Suppressor macrophage treated with lipopolysaccharide for 4 hours (primary cell): Measurements from ENCODE around the gene PCNX2.

Experiments used
- DNase-seq: peaks from one replicate; pipeline ENCODE4 v3.0.0-alpha.2; 2020

PCNX2 gene

DNA sequence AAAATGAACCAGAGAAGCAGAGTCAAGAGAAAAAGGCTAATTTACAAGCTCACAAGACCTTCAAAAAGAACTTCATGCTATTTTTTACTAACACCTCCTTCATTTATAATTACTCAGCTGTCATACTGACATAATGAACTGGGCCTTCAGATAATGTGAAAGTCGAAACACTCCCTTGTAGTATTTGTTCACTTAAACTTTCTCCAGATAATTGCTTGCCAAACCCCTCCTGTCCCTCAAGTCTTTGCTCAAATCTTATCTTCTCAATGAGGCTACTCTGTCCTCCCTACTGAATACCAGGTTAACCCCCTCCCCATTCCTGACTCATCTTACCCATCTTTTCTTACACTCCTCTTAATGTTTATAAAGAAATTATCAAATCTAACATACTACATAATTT lies 20.9 kb upstream of the PCNX2 start:
- no peak for DNase-seq

DNA sequence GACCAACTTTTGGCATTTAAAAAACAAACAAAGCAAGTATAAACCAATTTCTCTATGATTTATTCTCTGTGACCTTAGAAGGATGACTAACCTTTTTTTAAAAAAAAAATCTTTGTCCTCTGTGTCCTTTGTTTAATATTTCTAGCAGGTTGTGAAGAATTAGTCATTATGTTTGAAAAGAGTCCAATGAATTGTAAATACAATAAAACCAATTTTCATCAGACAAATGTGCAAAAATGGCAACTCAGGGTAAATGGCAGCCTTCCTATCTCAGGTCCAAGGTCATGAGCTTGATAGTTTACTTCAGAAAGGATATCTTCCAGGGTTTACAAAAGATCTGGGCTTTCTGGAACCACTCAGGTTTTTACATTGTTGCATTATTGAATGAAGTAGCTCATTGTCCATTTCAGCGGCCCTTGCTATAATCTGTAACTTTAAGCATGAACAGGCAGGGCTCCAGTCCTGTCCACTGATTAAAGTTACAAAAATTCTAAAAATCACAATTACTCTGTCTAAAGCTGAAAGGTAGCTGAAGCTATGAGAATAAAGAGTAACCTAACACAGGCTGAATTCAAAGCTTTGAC lies 20.3 kb upstream of the PCNX2 start:
- no peak for DNase-seq

DNA sequence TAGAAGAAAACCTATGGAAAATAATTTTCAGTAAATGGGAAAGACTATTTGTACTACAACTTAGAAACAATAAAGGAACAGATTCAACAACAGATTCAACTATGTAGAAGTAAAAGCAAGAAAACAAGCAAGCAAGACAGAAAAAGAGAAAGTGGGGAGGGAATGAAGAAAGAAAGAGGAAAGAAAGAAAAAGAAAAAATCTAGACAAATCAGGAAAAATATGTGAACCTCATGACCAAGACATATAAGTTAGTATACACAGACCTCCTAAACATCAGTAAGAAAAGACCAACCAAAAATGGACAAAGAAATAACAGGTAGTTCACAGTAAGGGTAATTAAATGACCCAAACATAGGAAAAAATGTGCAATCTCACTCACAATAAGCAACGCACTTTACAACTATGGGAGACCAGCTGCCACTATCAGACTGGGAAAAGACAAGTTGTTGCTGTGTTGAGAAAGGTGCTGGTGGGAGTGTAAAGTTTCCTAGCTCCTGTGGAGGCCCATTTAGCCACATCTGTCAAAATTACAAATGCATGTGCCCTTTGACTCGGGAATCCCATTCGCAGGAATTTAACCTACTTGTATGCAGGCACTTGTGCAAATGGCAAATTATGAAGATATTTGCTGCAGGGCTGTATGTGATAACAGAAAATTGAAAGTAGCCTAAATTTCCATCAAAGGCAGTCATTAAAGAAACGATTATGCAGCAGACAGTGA lies 18.1 kb upstream of the PCNX2 start:
- no peak for DNase-seq

DNA sequence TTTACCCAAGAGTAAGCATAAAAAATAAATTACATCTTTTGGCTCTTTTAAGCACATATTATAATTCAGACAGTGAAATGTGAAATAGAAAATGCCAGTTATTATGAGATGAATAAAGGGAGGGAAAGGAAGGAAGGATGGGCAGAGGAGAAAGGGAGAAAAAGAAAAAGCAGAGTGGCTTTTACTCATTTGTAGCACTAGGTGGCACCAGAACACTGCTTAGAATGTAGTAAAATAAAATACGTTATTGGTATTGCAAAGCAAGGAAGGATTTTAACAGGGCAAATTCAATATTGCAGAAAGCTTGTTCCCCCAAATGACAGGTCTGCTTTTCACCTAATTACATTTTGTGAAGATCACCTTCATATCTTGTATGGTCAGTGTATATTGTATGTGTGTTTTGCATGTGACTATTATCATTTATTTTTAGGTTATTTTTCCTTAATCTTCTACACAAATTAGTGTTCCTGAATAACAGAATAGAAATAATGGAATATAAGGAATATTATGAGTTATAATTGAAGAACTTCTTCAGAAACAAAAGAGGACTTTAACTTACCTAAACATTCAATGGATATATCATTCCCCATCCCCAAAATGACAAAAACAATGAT lies 9.1 kb upstream of the PCNX2 start:
- DNase-seq, result peak; percentile 62

DNA sequence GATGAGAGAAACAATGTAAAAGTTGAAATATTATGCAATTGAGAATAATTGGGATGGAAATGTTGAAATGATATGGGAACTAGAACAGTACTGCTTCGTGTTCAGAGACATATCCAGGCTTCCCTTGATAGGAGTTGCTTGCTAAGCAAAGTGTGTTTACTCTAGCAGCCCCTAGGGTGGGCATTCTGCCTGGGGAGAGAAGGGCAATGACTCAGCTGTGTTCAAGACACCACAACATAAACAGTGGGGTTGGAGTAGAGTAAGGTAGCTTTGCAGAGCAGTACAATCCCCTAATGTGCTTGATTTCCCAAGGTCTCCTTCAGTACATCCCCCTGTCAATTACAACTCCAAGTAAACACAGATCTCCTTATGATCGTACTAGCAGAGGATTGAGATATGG lies 4.8 kb upstream of the PCNX2 start:
- DNase-seq, result no peak

DNA sequence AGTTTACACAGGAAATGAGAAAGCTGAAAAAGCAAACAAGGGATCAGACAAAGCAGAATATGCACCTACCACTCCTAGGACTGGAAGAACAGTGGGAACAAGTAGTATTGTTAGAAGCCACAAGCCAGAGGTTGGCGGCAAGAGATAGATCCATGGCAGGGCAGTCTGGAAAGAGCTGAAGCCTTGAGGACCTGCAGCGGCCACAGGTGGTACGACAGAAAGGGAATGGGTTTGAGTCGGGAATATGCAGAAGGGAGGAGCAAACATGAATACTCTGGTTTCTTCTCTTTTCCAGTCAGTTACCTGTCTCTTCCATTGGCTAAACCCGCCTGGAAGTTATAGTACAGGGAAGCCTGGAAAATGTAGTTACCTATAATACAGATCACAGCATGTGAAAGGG lies 3.9 kb upstream of the PCNX2 start:
- DNase-seq, result no peak

DNA sequence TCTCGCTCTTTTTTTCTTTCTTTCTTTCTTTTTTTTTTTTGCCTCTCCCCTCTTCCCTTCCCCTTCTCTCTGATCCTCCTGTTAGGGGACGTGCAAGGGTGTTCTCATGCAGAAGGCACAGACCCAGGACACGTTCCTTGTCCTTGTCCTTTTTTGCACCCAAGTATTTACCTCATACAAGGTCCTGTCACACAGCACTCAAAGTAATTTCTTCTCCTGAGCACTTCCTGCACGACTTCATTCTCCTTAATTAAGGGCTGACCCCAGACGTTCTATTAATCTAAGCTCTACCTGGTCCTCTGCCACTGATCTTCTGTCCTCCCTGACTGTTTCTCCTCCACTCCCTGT lies 424 bp upstream of the PCNX2 start:
- no peak for DNase-seq

DNA sequence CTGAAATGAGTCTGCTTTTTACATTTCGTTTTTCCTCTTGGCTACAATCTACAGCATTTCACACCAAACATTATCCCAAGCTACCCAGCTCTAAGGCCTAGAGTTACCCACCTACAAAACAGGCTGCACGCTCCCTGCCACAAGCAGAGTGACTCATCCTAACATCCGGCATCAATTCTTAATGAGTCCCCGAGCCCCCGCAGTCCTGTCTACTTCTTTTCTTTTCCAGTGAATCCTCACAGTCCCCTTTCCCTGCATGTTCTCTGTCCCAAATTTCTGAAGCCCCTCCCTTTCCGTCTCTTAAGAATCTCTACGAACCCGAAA lies 650 bp downstream of the PCNX2 start:
- DNase-seq, result peak; percentile 43

DNA sequence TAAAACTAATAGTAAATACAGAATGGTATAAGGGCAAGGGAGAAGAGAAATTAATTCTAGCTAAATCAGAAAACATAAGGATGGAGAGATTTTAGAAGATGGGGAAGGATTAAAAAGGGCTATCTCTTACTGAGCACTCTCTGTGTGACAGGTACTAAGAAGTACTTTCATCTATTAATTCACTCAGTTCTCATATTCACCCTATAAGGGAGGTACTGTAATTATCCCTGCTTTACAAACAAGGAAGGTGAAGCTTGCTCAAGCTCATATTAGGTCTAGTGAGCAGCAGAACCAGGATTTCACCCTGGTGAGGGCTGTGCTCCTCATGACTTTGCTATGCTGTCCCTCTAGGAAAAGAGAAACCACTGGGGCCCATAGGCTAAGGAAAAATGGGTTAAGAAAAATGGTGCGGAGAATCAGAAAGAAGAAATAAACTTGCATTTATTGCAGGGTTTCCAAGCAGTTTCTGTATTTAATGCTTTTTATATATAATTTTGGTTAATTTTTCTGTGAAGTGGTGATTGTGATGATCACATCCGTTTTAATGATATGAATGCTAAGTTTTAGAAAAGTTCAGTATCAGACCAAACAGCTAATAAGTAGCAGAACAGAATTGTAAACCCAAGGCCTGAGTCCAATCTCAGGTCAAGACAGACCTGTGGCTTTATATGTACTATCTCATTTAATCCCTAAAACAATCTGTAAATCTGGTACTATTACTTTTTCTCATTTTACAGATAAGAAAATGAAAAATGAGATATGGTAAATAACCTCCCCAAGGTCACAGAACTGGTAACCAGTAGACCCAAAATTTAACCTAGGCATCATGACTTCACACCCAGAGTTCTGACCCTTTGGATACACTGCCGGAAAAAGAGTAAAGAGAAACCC lies 1.7 kb downstream of the PCNX2 start:
- DNase-seq, result no peak

DNA sequence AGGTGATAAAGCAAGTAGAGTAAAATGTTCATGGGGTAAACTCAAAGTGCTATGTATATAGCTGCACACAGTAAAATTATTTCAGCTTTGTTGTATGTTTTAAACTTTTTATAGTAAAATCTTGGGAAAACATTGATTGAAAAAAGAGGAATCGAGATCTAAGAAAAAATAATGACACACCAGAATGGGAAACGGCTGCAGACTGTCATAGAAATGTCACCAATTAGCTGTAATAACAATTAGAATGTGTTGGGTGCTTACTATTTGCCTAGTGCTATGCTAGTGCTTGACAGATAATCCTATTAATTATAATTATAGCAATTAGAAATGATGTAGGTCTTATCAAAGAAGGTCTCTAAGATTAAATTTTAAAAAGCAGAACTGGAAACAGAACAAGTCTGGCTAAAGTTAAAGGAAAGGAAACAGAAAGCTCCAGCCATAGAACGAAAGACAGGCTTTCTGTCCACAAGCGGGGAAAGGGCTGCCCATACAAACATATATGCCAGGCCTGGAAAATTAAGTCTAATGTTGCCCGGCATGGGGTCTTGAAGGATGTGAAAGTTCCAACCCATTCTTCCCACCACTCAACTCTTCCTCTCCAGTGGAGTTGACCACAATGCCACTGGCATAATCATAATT lies 5.0 kb downstream of the PCNX2 start:
- peak; percentile 73 for DNase-seq

DNA sequence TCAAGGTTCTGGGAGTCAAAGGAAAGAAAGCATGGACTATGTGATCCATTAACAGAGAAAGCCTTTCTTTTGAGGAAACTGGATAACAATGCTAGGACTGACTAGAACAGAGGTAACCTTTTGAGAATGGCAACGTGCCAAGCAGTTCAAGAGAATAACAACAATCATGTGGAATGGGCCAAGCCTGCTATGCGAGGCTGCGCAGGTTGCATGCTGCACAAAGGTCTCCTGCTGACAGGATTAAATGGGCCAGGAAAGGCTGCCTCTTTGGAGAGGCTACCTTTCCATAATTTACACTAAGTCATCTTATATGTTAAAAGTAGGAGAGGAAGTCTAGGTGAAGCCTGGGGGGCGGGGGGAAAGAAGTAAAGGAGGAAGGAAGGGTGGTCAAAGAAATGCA lies 5.8 kb downstream of the PCNX2 start:
- no peak for DNase-seq

DNA sequence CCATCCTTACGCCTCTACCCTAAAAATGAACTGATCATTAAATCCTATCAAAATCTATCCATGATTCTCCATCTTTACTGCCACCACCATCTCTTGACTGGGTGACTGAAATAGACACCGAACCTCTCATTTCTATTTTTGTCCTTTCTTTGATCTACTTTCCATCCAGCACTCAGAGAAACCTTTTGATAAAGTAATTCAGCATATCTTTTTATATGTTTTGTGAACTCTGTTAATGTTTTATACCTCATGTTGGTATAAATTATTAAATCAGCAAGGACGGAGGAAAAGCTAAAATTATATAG lies 13.0 kb downstream of the PCNX2 start:
- no peak for DNase-seq

DNA sequence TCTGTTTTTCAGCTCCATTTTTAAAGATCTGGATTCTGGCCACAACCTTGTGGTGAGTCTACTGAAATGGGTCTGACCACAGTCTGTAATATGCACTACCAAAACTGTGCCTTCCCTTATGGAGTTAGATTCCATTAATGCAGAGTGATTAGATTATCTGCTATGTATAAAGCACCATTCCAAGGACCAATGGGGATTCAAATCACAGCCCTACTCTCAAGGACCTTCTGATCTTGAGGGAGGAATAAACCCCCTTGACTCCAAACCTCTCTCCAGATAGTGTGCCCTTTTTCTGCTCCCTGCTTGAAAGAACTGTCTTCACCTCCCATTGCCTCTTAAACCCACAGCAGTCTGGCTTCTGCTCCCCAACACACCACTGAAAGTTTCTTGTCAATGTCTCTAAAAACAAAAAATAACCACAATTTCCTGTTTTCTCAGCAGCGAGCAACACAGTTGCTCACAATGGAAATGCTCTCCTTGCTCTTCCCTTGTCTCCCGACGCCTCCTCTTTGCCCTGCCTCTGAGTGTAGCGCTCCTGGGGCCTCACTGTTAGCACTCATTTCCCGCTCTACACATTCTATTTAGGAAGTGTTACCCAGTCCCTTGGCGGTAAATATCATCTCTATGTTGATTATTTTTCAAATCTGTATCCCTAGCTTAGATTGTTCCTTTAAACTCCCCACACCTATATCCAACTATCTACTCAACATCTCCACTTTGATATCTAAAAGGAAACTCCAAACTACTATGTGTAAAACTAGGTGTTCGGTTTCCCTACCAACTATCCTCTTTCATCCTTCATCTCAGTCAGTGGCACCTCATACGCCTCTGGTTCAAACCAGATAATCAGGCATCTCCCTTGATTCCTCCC lies 13.6 kb downstream of the PCNX2 start:
- peak; percentile 54 for DNase-seq

DNA sequence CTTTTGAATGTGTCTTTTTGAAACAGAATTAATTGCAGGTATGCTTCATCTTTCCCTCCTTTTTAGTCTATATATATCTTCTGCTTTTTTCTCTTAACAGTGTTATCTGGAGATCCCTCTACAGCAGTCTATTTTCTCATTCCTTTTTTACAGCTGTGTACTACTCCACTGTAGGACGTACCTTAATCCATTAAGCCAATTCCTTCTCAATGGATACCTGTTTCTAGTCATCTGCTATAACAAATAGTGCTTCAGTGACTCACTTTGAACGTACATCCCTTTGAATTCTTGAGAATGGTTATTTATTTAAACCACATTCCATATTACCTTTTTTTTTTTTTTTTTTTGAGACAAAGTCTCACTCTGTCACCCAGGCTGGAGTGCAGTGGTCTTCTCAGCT lies 15.6 kb downstream of the PCNX2 start:
- no peak for DNase-seq

DNA sequence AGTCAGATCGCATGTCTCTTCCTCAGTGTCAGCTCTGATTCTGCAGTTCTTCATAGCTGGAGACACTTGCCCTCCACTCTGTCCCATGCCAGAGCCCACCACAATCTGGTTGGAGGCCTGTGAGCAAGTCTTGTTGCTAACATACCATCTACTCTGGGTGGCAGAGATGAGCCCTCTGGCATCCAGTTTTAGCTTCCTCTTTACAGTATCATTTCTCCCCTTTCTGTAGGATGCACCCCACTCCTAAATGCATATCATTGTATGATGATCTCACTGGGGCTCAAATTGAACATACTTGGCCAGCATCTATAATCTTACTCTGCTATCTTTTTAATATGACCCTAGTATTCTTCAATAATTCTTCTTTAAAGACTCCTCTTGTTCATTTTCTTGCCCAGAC lies 16.9 kb downstream of the PCNX2 start:
- peak; percentile 55 for DNase-seq

DNA sequence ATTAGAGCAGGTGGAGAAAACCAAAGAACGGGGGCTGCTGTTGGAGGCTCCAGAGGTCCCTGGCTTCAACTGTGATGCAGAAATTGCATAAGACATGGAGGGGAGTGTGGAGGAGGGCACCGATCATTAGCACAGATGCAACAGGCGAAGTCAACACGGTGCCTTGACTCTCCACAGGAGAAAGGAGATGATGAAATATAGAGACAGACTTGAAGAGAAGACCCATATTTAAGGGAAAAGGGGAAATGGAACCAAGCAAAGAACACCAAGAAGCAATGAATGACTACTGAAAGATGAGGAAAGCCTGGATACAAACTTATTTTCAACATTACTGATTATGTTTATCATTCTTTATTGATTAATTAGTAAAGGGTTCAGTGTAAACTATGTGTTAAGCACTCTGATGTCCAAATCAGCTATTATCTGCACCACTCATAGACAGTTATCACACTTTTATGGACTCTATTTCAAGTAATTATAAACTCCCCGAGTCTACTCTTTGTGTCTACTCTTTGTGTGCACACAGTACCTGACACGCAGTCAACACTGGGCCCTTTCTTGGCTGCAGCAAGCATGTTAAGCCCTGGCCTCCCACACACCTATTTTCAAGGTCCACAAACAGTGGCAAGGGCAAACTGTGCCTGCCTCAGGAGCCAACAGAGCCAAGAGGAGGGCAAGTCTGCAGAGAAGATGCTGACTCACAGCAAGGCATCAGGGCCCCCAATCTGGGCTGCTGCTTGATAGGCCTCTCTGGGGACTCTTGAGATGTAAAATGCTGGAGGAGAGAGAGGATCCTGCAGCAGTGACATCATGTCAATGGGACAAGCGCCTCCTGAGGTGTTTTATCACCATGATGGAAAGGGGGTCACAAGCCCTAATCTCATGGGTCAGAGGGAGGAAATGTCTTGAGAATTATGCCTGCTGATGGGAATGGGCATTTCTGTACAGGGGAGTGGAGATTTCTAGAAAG lies 17.6 kb downstream of the PCNX2 start:
- peak; percentile 62 for DNase-seq

DNA sequence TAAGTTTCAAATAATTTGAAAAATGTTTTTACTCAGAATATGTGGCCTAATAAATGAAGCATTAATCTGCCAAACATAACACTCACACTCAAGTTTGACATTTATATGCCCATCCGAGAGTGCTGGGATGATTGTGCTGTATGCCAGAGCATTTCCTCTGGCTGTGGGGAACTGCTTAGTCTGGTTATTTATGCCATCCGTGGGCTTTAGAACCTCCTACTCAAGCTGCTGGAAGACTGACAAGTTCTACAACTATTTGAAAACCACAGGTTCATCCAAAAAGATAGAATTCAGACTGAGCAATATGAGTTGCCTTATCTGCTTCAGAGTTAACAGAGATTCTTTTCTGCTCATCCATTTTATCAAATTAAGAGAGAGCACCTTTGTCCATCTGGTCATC lies 25.9 kb downstream of the PCNX2 start:
- no peak for DNase-seq

DNA sequence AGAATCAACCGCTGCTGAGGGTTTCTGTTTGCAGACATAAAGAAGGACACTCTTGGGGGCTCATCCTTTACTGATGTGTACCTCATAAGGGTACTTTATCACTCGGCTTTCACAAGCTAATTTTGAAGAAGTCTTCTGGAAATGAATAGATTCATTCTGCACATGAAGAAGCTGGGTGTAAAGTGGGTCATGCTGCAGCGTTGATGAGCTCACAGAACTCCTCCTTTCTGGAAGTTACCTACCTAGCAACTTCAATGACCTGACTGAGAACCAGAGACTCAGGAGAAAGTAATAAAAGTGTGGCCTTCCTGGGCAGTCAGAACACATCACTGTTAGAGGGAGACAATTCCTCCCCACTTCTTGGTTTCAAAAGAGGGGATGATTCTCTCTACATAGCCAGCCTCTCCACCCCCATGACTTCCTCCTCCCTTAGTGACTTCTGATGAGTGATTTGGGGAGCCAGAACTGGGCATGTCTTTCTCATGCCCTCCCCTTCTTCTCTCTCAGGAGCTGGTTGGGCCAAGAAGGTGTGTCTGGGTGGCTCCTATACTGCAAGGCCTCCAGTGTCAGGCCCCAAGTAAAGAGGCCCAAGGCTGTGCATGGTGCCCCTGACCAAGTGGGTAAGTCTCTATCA lies 27.0 kb downstream of the PCNX2 start:
- peak; percentile 30 for DNase-seq

DNA sequence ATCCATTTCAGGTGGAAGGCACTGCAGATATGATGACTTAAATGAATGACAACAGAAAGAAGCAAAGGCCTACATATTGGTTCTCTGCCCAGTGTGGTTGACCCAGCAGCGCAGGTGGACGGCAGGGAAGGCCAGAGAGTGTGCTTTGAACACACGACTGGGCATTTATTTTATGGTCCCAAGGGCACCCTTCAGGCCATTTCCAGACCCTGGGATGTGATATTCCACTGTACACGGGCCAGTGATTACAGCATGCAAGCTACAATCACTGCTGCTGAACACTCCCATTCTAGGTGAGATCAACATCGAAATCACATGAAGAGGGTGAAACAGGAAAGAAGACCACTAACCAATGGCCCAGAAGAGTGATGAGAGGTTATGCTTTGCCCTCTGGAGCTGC lies 33.8 kb downstream of the PCNX2 start:
- no peak for DNase-seq

DNA sequence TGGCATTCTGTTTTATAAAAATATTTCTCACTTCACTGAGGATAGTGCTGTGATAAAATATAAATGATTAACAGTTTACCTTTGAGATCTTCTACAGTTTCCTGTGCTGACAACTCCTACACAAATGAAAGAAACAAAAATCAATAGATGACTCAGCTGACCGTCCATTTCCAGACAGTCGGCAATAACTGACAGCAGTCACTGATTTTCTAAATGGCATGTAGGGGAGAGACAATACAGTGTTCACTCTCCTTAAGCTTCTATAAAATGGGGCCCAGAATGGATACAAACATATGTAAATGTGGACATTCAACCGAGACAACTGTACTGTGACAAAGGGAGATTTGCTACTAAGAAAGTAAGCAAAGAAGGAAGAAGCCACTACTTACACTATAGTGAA lies 34.3 kb downstream of the PCNX2 start:
- no peak for DNase-seq

DNA sequence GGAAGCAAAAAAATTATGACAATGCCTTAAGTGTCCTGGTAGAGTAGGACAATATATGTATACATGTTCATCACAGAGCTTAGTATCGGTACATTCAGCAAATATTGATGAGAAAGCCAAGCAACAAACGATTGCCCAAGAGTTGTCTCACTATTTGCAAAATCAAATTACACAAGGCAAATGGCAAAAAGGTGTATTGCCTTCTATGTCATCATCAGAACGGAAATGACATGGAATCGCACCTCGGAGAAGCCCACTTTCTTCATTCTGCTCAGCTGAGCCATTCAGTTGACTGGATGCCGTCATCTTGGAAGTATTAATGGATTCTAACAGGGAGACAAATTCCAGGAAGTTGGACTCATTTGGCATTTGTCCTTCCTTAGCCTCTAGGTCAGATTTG lies 37.7 kb downstream of the PCNX2 start:
- DNase-seq, result no peak
